HG02981 (cell line): ENCODE measurements around the gene AGFG1.

ENCODE experiments used
- ATAC-seq: cut with Tn5 transposase; IDR thresholded peaks from one replicate; pipeline ENCODE4 v1.9.1; 2021; ENCODE audit warnings: mild to moderate bottlenecking, moderate library complexity; ENCODE audit not compliant: unreplicated experiment

The AGFG1 gene

DNA sequence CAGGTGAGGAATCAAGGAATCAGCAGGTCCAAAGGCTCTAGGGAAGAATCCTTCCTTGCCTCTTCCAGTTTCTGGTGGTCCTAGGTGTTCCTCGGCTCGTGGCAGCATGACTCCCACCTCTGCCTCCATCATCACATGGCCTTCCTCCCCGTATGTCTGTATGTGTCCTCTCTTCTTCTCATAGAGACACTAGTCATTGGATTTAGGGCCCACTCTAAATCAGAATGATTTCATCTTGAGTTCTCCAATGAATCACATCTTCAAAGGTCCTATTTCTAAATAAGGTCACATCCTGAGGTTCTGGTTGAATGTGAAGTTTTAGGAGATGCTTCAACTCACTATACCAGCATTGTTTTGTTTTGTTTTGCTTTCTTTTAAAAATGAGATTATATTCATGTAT lies 11.1 kb upstream of the AGFG1 start:
- no peak for ATAC-seq

DNA sequence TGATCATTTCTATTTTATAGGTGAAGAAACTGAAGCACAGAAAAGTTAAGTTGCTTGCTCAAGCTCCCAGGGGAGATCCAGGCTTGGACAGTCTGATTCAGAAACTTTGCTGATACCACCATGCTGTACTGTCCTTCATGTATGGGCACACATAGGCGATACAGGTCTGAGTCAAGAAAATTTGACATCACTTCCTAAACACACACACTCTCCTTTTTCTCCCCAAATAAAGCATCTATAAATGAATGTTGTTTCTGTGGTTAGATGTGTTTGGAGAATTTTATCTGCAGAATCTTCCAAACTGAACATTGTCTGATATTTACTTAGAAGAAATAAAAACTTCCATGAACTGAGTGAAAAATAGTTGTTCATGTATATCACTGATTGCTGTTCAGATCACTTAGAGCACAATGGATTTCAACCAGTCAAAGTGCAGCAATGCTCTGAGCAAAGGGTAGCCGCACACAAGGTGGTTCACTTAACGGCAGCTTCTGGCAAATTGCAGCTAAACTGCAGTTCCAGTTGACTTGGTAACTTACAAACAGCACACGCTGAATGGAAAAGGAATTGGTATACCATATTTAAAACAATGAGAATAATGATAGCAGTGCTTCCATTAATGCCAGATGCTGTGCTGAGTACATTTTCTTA lies 10.0 kb upstream of the AGFG1 start:
- peak; percentile 18 for ATAC-seq

DNA sequence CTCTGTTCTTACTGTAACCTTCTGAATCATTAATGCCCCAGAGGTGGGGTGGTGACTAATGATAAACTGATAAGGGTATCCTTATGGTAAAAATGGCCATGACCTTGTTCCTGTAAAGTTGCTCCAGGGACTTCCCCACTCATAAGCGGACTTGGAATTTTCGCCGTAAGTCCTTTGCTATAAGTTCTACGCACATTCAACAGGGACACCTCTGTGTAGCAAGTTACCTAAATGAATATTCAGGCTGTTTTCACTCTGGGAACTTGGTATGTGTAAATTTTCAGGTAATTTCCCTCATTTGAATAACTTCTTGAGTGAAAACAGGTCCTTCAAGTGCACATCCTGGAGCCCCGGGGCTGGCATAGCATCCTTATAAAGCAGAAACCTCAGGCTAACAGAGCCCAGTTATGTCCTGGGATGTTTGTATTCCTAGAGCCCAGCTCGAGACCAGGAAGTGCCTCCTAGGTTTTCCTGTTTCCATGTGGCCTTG lies 9.4 kb upstream of the AGFG1 start:
- peak; percentile 50 for ATAC-seq

- ATAC-seq = no peak
Measured at GRCh38 chr2:227462972-227463931, 8.7 kb upstream of the AGFG1 start.

DNA sequence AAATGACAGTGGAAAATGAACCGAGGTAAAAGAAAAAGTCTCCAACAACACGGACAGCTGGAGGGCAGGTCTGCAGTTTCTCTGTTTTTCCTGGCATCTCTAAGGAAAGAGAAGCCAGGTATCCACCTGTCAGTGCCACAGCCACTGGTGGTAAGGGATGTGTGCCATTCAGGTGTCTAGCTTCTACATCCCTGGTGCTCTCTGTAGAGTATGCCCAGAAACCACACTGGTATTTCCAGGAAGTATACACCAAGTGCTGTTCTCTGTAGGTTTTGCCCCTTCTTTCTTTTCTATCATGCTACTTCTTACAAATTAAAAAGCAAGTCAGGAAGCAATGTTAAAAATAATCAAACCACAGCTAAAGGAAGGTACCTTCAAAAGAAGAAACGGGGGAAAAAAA lies 7.6 kb upstream of the AGFG1 start:
- ATAC-seq = no peak

GRCh38 chr2:227464851-227465250 lies 7.1 kb upstream of the AGFG1 start:
- ATAC-seq = no peak

DNA sequence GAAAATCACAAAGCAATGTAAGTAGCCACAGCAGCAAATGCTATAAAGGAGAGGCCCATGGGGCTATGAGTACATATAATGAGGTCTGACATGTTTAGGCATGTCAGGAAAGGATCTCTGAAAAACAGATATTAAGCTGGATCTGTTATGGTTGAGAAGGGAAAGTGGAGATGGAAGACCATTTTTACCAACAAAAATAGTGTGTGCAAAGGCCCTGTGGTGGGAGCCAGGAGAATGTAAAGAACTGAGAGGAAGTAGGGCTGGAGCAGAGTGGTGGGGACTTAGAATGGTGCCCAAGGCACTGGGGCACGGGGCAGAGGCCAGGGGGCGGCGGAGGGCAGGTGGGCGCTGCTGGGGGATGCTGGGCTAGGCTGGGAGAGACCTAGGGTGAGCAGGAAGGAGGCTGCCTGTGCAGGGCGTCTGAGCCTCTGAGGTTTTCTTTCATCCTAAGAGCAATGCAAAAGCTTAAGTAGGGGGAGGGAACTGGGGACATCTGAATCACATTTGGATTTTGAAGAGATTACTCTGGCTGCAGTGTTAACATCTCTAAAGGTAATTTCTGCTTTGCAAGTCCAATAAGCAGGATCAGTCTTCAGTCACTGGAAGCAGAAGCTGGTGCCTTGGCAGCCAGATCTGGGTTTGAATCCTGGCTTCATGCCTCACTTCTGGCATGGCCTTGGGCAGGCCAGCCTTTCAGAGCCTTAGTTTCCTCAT lies 4.9 kb upstream of the AGFG1 start:
- ATAC-seq = no peak

DNA sequence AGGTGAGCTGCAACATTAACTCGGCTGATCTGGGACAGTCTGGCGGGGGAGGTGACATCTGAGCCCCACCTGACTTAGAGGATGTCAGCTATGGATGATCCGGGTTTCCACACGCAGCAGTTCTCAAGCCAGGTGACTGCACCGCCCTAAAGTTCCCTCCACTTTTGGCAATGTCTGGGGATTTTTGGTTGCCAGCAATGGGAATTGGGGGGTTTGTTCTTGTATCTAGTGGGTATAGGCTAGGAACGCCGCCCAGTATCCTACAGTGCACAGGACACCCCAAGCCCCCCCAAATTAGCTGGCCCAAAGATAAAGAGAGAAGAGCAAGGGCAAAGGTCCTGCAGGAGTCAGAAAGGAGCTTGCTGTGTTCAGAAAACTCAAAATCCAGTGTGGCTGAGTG lies 544 bp upstream of the AGFG1 start:
- no peak for ATAC-seq

DNA sequence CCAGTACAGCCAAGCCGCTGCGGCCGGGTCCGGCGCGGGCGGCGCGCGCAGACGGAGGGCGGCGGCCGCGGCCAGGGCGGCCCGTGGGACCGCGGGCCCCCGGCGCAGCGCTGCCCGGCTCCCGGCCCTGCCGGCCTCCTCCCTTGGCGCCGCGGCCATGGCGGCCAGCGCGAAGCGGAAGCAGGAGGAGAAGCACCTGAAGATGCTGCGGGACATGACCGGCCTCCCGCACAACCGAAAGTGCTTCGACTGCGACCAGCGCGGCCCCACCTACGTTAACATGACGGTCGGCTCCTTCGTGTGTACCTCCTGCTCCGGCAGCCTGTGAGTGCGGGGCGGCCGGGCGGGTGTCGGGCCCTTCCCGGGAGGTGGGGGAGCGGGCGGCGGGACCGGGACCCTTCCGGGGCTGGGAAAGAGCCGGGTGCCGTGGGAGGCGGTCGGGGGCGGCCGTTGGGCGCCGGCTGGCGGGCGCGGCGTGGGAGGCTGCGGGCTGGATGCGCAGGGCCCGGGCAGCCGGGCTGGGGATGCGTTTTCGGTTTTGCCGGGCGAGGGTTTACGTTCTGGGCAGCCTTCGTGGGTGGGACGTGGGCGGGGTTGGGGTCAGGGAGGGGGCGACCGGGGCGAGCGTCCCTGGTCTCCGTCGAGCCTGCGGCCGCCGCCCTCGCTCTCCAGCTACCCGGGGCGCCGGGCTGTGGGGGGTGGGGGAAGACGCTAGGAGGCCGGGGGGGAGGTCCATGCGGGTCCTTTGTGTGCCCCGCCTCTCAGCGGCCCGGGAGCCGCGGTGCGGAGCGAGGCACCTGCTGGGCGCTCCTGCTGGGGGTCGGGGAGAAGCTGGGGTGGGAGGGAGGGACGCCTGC lies 537 bp downstream of the AGFG1 start:
- peak; percentile 64 for ATAC-seq

- no peak for ATAC-seq
Measured at GRCh38 chr2:227473122-227473461, 1.1 kb downstream of the AGFG1 start.

DNA sequence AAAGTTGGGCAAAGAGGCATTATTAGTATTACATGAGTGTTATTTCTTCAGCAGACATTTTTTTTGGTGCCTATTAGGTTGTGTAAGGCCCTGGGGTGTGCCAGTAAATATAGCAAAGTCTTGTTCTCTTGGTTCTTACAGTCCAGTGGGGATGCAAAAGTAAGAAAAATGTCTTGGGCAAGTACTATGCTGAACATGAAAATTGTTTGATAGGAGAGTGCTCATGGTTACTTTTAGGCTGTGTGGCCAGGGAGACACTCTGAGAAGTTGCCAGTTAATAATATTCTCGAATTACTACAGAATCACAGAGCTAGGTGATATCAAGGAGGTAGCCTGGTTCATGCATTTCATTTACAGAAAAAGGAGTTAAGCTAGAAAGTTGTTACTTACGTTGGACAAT lies 1.9 kb downstream of the AGFG1 start:
- no peak for ATAC-seq

DNA sequence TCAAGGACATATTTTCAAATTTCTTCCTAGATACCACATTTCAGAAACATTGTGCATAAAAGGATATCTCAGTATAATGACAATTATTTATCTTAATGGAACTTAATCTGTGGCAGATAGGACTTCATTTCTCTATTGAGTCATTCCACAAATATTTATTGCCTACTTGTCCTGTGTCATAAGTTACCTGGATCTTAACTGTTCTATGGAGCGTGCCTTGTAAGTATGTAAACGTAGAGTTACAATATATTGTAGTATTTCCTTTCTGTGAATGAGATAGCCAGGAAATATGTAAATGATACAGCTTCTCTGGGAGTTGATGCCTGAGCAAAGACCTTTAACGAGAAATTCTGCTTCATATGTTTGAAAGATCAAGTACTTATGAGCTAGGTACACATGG lies 2.5 kb downstream of the AGFG1 start:
- ATAC-seq = no peak

DNA sequence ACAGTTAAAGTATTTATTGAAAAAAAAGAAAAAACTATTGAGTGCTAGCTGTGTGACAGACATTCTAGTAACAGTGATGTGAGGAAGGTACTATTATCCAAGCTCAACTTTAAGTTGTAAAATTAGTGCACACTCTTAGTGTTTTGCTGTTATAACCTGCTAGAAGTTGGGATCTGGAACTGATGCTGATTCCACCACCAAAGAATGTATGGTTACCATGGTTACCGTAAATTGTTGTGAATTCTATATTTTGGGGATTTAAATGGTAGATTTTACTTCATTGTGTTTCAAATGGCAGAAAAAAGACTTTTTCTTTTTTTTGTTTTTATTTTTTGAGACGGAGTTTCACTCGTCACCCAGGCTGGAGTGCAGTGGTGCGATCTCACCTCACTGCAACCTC lies 5.3 kb downstream of the AGFG1 start:
- ATAC-seq = no peak

DNA sequence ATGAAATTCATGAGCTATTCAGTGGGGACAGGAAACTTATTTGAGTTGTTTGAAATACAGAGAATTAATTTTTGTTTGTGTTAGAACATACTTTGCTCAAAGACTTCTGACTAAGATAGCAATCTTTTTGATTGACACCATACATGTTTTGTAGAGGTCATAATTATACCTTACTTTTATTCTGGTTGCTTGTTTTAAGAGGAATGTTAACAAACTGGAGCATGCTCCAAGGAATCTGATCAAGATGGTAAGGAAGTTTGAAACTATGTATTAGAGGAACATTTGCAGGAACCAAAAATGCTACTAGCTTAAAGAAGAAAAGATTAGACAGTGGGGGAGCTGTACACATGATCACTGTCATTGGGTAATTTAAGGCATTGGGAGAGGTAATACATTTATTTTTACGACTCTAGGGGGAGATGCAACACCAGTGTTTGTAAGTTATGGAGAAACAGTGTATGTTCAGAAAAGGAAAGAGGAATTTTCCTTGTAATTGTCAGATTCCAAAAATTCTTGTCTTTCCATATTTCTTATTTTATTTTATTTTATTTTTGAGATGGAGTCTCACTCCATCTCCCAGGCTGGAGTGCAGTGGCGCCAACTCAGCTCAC lies 8.0 kb downstream of the AGFG1 start:
- ATAC-seq = peak; percentile 35

- ATAC-seq = peak; percentile 36
Measured at GRCh38 chr2:227480528-227480927, 8.6 kb downstream of the AGFG1 start.

- ATAC-seq = peak; percentile 84
Measured at GRCh38 chr2:227482638-227483340, 10.8 kb downstream of the AGFG1 start.

DNA sequence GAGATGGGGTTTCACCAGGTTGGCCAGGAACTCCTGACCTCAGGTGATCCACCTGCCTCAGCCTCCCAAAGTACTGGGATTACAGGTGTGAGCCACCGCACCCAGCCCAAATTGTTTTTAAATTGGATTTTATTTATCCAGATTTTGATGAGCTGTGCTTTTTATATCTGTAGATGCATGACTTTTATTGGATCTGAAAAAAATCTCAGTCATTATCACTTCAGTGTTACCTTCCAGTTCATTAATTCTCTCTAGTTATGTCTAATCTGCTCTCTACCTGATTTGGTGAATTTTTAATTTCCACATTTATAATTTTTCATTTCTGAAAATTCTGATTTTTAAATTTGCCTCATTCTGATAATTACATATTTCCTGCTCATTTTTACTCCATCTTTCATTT lies 13.5 kb downstream of the AGFG1 start:
- no peak for ATAC-seq

GRCh38 chr2:227486688-227487087 lies 14.7 kb downstream of the AGFG1 start:
- ATAC-seq = no peak

GRCh38 chr2:227488045-227488444 lies 16.1 kb downstream of the AGFG1 start:
- ATAC-seq = no peak

DNA sequence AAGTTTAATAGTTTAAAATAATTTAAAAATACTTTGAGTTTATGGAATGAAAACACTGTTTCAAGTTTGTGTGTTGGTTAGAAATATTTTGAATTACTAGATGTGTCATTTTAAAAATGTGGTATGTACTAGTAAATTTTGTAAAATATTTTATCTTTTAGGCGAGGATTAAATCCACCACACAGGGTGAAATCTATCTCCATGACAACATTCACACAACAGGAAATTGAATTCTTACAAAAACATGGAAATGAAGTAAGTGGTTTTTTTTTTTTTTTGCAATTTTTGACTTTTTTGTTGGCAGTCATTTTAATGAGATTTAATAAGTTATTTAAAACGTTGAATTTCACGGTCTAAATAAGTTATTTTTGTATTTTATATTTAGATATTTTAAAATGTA lies 19.4 kb downstream of the AGFG1 start:
- ATAC-seq = no peak
